Measurements from ENCODE around the gene ZNF30.

ZNF30 gene

GRCh38 chr19:34943861-34944573, 17.3 kb downstream of the ZNF30 start:
- no peak for DNase-seq (ENCODE audit: low spot score)
- no CpG with 5 or more reads among the region's 13 CpGs for WGBS, 2 donors (ENCODE audit: extremely low coverage in 2 of 2, insufficient read length in 2 of 2, insufficient replicate concordance in 1 of 2)

GRCh38 chr19:34953092-34953491, 26.4 kb downstream of the ZNF30 start:
- H4K8ac ChIP-seq (ENCODE audit: low read depth, low read length) = no peak overlapping the region
- no peak overlapping the region for H4K91ac ChIP-seq (ENCODE audit: low read depth, low read length, poor library complexity)
- H3K9ac ChIP-seq (ENCODE audit: low read depth, low read length, poor library complexity) = no peak overlapping the region
- no peaks in the 10 kb centered on the region for H3K27me3 ChIP-seq (ENCODE audit: control insufficient read depth in 3 of 3, insufficient read depth in 3 of 3, low read depth in 1 of 3, low read length in 3 of 3)
- no peak overlapping the region for H3K4me3 ChIP-seq (ENCODE audit: low read length in 2 of 2)
- H2BK15ac ChIP-seq (ENCODE audit: low read length) = no peak overlapping the region
- no peak overlapping the region for H2AK5ac ChIP-seq (ENCODE audit: low read depth, low read length)
- H3K79me1 ChIP-seq (ENCODE audit: low read depth, low read length) = no peaks in the 10 kb centered on the region
- H3K4me1 ChIP-seq (ENCODE audit: control insufficient read depth in 2 of 2, insufficient read depth in 1 of 2, low read depth in 1 of 2, low read length in 2 of 2) = no peaks in the 10 kb centered on the region
- H3K14ac ChIP-seq (ENCODE audit: low read length) = no peak overlapping the region
- H2BK12ac ChIP-seq (ENCODE audit: low read length) = no peak overlapping the region
- no peak overlapping the region for H3K27ac ChIP-seq (replicated peaks; ENCODE audit: low read length)
- H2AFZ ChIP-seq (ENCODE audit: low read length) = no peak overlapping the region
- no peak overlapping the region for H3K23ac ChIP-seq (ENCODE audit: low read depth, low read length, poor library complexity)
- no peak for DNase-seq (ENCODE audit: low spot score)
- no peak overlapping the region for H2BK5ac ChIP-seq (ENCODE audit: low read length)
- H3K9me3 ChIP-seq (replicated peaks in 1 of 2; ENCODE audit: control insufficient read depth in 2 of 2, insufficient read depth in 1 of 2, low read depth in 1 of 2, low read length in 2 of 2) = peaks cover 19 to 45% of the 10 kb centered on the region in 2 donors
- H3K36me3 ChIP-seq (replicated peaks in 1 of 2; ENCODE audit: control insufficient read depth in 2 of 2, insufficient read depth in 2 of 2, low read length in 2 of 2) = peaks cover 14 to 22% of the 10 kb centered on the region in 2 donors
- no peak overlapping the region for H3K4me2 ChIP-seq (ENCODE audit: insufficient read depth, low read length, poor library complexity, severe bottlenecking)
- H3K4ac ChIP-seq (ENCODE audit: low read length) = no peak overlapping the region
- no peak overlapping the region for H3K18ac ChIP-seq (ENCODE audit: low read length)
- H2BK120ac ChIP-seq (ENCODE audit: low read depth, low read length) = no peak overlapping the region

More at GRCh38 chr19:34943861-34944573, 17.3 kb downstream of the ZNF30 start:
- Histone ChIP-seq H3K4me3 (ENCODE audit: low read length in 2 of 2) (no peak overlapping the region), H4K8ac (ENCODE audit: low read depth, low read length) (no peak overlapping the region), H3K18ac (ENCODE audit: low read length) (no peak overlapping the region), H3K14ac (ENCODE audit: low read length) (no peak overlapping the region), H3K36me3 (replicated peaks in 1 of 2; ENCODE audit: control insufficient read depth in 2 of 2, insufficient read depth in 2 of 2, low read length in 2 of 2) (peaks cover 21 to 32% of the 10 kb centered on the region in 2 donors), H3K27me3 (ENCODE audit: control insufficient read depth in 3 of 3, insufficient read depth in 3 of 3, low read depth in 1 of 3, low read length in 3 of 3) (no peaks in the 10 kb centered on the region), H2BK12ac (ENCODE audit: low read length) (no peak overlapping the region), H3K9me3 (replicated peaks in 1 of 2; ENCODE audit: control insufficient read depth in 2 of 2, insufficient read depth in 1 of 2, low read depth in 1 of 2, low read length in 2 of 2) (peaks cover 19 to 41% of the 10 kb centered on the region in 2 donors), H3K4me2 (ENCODE audit: insufficient read depth, low read length, poor library complexity, severe bottlenecking) (no peak overlapping the region), H2AFZ (ENCODE audit: low read length) (no peak overlapping the region), H3K27ac (replicated peaks; ENCODE audit: low read length) (no peak overlapping the region), H2BK5ac (ENCODE audit: low read length) (no peak overlapping the region), H3K4me1 (ENCODE audit: control insufficient read depth in 2 of 2, insufficient read depth in 1 of 2, low read depth in 1 of 2, low read length in 2 of 2) (no peaks in the 10 kb centered on the region), H3K23ac (ENCODE audit: low read depth, low read length, poor library complexity) (no peak overlapping the region), H2AK5ac (ENCODE audit: low read depth, low read length) (no peak overlapping the region), H3K79me1 (ENCODE audit: low read depth, low read length) (no peaks in the 10 kb centered on the region), H3K9ac (ENCODE audit: low read depth, low read length, poor library complexity) (no peak overlapping the region), H4K91ac (ENCODE audit: low read depth, low read length, poor library complexity) (no peak overlapping the region), H2BK15ac (ENCODE audit: low read length) (no peak overlapping the region), H3K4ac (ENCODE audit: low read length) (no peak overlapping the region), H2BK120ac (ENCODE audit: low read depth, low read length) (no peak overlapping the region)

GRCh38 chr19:34957830-34958751, 31.4 kb downstream of the ZNF30 start:
- Histone ChIP-seq H3K18ac (ENCODE audit: low read length) (no peak overlapping the region), H3K4ac (ENCODE audit: low read length) (no peak overlapping the region), H2AK5ac (ENCODE audit: low read depth, low read length) (no peak overlapping the region), H3K79me1 (ENCODE audit: low read depth, low read length) (peaks cover 2% of the 10 kb centered on the region), H2BK12ac (ENCODE audit: low read length) (no peak overlapping the region), H3K36me3 (replicated peaks in 1 of 2; ENCODE audit: control insufficient read depth in 2 of 2, insufficient read depth in 2 of 2, low read length in 2 of 2) (peaks cover 32 to 44% of the 10 kb centered on the region in 2 donors), H2BK15ac (ENCODE audit: low read length) (no peak overlapping the region), H3K23ac (ENCODE audit: low read depth, low read length, poor library complexity) (no peak overlapping the region), H3K4me3 (ENCODE audit: low read length in 2 of 2) (no peak overlapping the region), H3K4me1 (ENCODE audit: control insufficient read depth in 2 of 2, insufficient read depth in 1 of 2, low read depth in 1 of 2, low read length in 2 of 2) (peaks cover 0 to 2% of the 10 kb centered on the region in 2 donors), H3K4me2 (ENCODE audit: insufficient read depth, low read length, poor library complexity, severe bottlenecking) (no peak overlapping the region), H2BK120ac (ENCODE audit: low read depth, low read length) (no peak overlapping the region), H2AFZ (ENCODE audit: low read length) (no peak overlapping the region), H3K27ac (replicated peaks; ENCODE audit: low read length) (no peak overlapping the region), H3K9me3 (replicated peaks in 1 of 2; ENCODE audit: control insufficient read depth in 2 of 2, insufficient read depth in 1 of 2, low read depth in 1 of 2, low read length in 2 of 2) (peaks cover 39 to 67% of the 10 kb centered on the region in 2 donors), H2BK5ac (ENCODE audit: low read length) (no peak overlapping the region), H3K9ac (ENCODE audit: low read depth, low read length, poor library complexity) (no peak overlapping the region), H3K14ac (ENCODE audit: low read length) (no peak overlapping the region), H3K27me3 (ENCODE audit: control insufficient read depth in 3 of 3, insufficient read depth in 3 of 3, low read depth in 1 of 3, low read length in 3 of 3) (peaks cover 0 to 2% (median 0%) of the 10 kb centered on the region in 3 experiments), H4K91ac (ENCODE audit: low read depth, low read length, poor library complexity) (no peak overlapping the region), H4K8ac (ENCODE audit: low read depth, low read length) (no peak overlapping the region)
- no CpG with 5 or more reads among the region's 22 CpGs for WGBS, 2 donors (ENCODE audit: extremely low coverage in 2 of 2, insufficient read length in 2 of 2, insufficient replicate concordance in 1 of 2)
- no peak for DNase-seq (ENCODE audit: low spot score)

- H3K79me1 ChIP-seq (ENCODE audit: low read depth, low read length) = peaks cover 2% of the 10 kb centered on the region
- no peak overlapping the region for H3K14ac ChIP-seq (ENCODE audit: low read length)
- H3K4me1 ChIP-seq (ENCODE audit: control insufficient read depth in 2 of 2, insufficient read depth in 1 of 2, low read depth in 1 of 2, low read length in 2 of 2) = peaks cover 0 to 5% of the 10 kb centered on the region in 2 donors
- H3K4ac ChIP-seq (ENCODE audit: low read length) = no peak overlapping the region
- H2AFZ ChIP-seq (ENCODE audit: low read length) = no peak overlapping the region
- H3K27ac ChIP-seq (replicated peaks; ENCODE audit: low read length) = no peak overlapping the region
- no peak for DNase-seq (ENCODE audit: low spot score)
- no peak overlapping the region for H4K91ac ChIP-seq (ENCODE audit: low read depth, low read length, poor library complexity)
- peak overlapping the region in 1 of 2 donors; percentile 13 for H3K4me3 ChIP-seq (ENCODE audit: low read length in 2 of 2)
- no peak overlapping the region for H3K18ac ChIP-seq (ENCODE audit: low read length)
- H2BK15ac ChIP-seq (ENCODE audit: low read length) = no peak overlapping the region
- H2BK5ac ChIP-seq (ENCODE audit: low read length) = no peak overlapping the region
- peaks cover 39 to 59% of the 10 kb centered on the region in 2 donors for H3K9me3 ChIP-seq (replicated peaks in 1 of 2; ENCODE audit: control insufficient read depth in 2 of 2, insufficient read depth in 1 of 2, low read depth in 1 of 2, low read length in 2 of 2)
- H3K9ac ChIP-seq (ENCODE audit: low read depth, low read length, poor library complexity) = no peak overlapping the region
- H3K36me3 ChIP-seq (replicated peaks in 1 of 2; ENCODE audit: control insufficient read depth in 2 of 2, insufficient read depth in 2 of 2, low read length in 2 of 2) = peaks cover 33 to 44% of the 10 kb centered on the region in 2 donors
- peaks cover 0 to 2% (median 0%) of the 10 kb centered on the region in 3 experiments for H3K27me3 ChIP-seq (ENCODE audit: control insufficient read depth in 3 of 3, insufficient read depth in 3 of 3, low read depth in 1 of 3, low read length in 3 of 3)
- H4K8ac ChIP-seq (ENCODE audit: low read depth, low read length) = no peak overlapping the region
- whole genome bisulfite sequencing, 2 donors (ENCODE audit: extremely low coverage in 2 of 2, insufficient read length in 2 of 2, insufficient replicate concordance in 1 of 2) = no CpG with 5 or more reads among the region's 7 CpGs
- no peak overlapping the region for H3K23ac ChIP-seq (ENCODE audit: low read depth, low read length, poor library complexity)
- H2AK5ac ChIP-seq (ENCODE audit: low read depth, low read length) = no peak overlapping the region
- no peak overlapping the region for H3K4me2 ChIP-seq (ENCODE audit: insufficient read depth, low read length, poor library complexity, severe bottlenecking)
- H2BK120ac ChIP-seq (ENCODE audit: low read depth, low read length) = no peak overlapping the region
- H2BK12ac ChIP-seq (ENCODE audit: low read length) = no peak overlapping the region
These were observed 32.3 kb downstream of the ZNF30 start for GRCh38 chr19:34959021-34959420.
